K562 (cell line): Measurements from ENCODE around the gene NRARP. TPM values are rescaled to one million over a fixed set of nuclear protein-coding genes. Genes with fewer than 3 reads are reported as not detected.

ENCODE experiments used
- ATAC-seq: fragments of 200-7000 bp; cut with Tn5 transposase; 3 replicates; pipeline ENCODE4 v1.9.1; 2020; ENCODE audit warnings: moderate library complexity
- BruUV-seq: library from RNA; stranded (reverse); fragments of 400-500 nt; replicated peaks from 2 replicates; lab custom pipeline; 2021; lab: Mats Ljungman, UMichigan
- CTCF ChIA-PET: fragments of 300-600 bp; formaldehyde crosslinking; extraction: SDS; loops from one replicate; lab custom pipeline; 2021; ENCODE audit warnings: low intra/inter-chr PET ratio; lab: Yijun Ruan, JAX
- POLR2A ChIA-PET: fragments of 300-600, 350-650 bp; sonication (Branson Sonifier 250); formaldehyde crosslinking; extraction: SDS; loops from one replicate; lab custom pipeline; 2021; ENCODE audit warnings: antibody characterized with exemption, inconsistent platforms; lab: Yijun Ruan, JAX
- DNase-seq, 4 experiments: peaks; one replicate each; pipeline versions ENCODE4 v3.0.0 to v3.0.0-alpha.2; 2011 to 2018; ENCODE audit warnings: low spot score in 3 of 4, mixed read lengths in 3 of 4; ENCODE audit errors: extremely low read depth in 1 of 4
- FAIRE-seq: peaks from 2 replicates; lab custom pipeline; 2011; peaks lifted over from hg19 to GRCh38; lab: Jason Lieb, UNC
- H2AFZ ChIP-seq: 2 replicates; pipeline ENCODE4 v1.6.0; 2011; ENCODE audit warnings: low read depth, low read length, control low read depth, inconsistent platforms
- H3K27ac ChIP-seq: fragments of 200-600 bp; 3 replicates; pipeline ENCODE4 v1.8.0; 2011; ENCODE audit warnings: low read depth, mild to moderate bottlenecking, control low read depth, inconsistent platforms, low read length, moderate library complexity, mixed read lengths; ENCODE audit errors: extremely low read depth
- H3K27me3 ChIP-seq, 2 experiments: fragments of 300-600 bp in 1 of 2; 2 replicates in 1 of 2; 3 replicates in 1 of 2; pipeline versions ENCODE4 v1.6.0 to v1.8.0; 2011; ENCODE audit warnings: inconsistent platforms in 2 of 2, low read length in 2 of 2, mild to moderate bottlenecking in 1 of 2, mixed read lengths in 1 of 2, moderate library complexity in 1 of 2; ENCODE audit not compliant: control insufficient read depth in 2 of 2, insufficient read depth in 2 of 2
- H3K36me3 ChIP-seq: fragments of 300-600 bp; 3 replicates; pipeline ENCODE4 v1.8.0; 2011; ENCODE audit warnings: mild to moderate bottlenecking, low read length, inconsistent platforms; ENCODE audit not compliant: control insufficient read depth, insufficient read depth
- H3K4me1 ChIP-seq, 2 experiments: fragments of 200-600 bp in 1 of 2; replicated peaks in 1 of 2; 2 replicates in 1 of 2; 3 replicates in 1 of 2; pipeline versions ENCODE4 v1.5.1 to v1.8.0; 2011; ENCODE audit warnings: inconsistent platforms in 2 of 2, low read length in 2 of 2, mild to moderate bottlenecking in 1 of 2, mixed read lengths in 1 of 2, moderate library complexity in 1 of 2; ENCODE audit not compliant: control insufficient read depth in 2 of 2, insufficient read depth in 2 of 2
- H3K4me2 ChIP-seq: 2 replicates; pipeline ENCODE4 v1.6.1; 2011; ENCODE audit warnings: low read length, control low read depth, inconsistent platforms, mixed read lengths; ENCODE audit not compliant: insufficient read depth
- H3K4me3 ChIP-seq: fragments of 200-600 bp; sonication (generic), shearing (Covaris generic); 2 replicates; pipeline ENCODE4 v1.5.1; 2016; ENCODE audit warnings: control low read depth, inconsistent platforms
- H3K79me2 ChIP-seq: fragments of 200-600 bp; 3 replicates; pipeline ENCODE4 v1.8.0; 2011; ENCODE audit warnings: low read length, inconsistent platforms; ENCODE audit not compliant: control insufficient read depth, insufficient read depth
- H3K9ac ChIP-seq, 2 experiments: 2 replicates each; pipeline versions ENCODE4 v1.6.0 to v1.6.1; 2011; ENCODE audit warnings: low read depth in 2 of 2, low read length in 2 of 2, control low read depth in 1 of 2, inconsistent platforms in 1 of 2, mild to moderate bottlenecking in 1 of 2, mixed read lengths in 1 of 2; ENCODE audit not compliant: insufficient read depth in 1 of 2
- H3K9me1 ChIP-seq: one replicate; pipeline ENCODE4 v1.6.0; 2011; ENCODE audit warnings: inconsistent platforms, mild to moderate bottlenecking, low read length, moderate library complexity; ENCODE audit not compliant: control insufficient read depth, insufficient read depth
- H3K9me3 ChIP-seq: replicated peaks from 2 replicates; pipeline ENCODE4 v1.5.1; 2011; ENCODE audit warnings: low read depth, low read length, inconsistent platforms; ENCODE audit not compliant: control insufficient read depth, insufficient read depth
- H4K20me1 ChIP-seq: replicated peaks from 2 replicates; pipeline ENCODE4 v1.6.1; 2011; ENCODE audit warnings: low read length, inconsistent platforms, mixed read lengths; ENCODE audit not compliant: control insufficient read depth, insufficient read depth
- BRCA1 ChIP-seq, 2 experiments: fragments of 450-650 bp in 1 of 2; sonication (generic) in 1 of 2; formaldehyde crosslinking in 1 of 2; IDR thresholded peaks; 2 replicates each; pipeline versions ENCODE4 v1.5.0 to v1.6.1; 2017 to 2020; ENCODE audit warnings: mild to moderate bottlenecking in 1 of 2, missing genetic modification reagents in 1 of 2
- CREBBP ChIP-seq: IDR thresholded peaks from one replicate; pipeline ENCODE4 v1.6.1; 2012; ENCODE audit warnings: low read depth, mild to moderate bottlenecking, control low read depth, inconsistent platforms, low read length
- ETV5 ChIP-seq: sonication (generic); formaldehyde crosslinking; IDR thresholded peaks from 2 replicates; pipeline ENCODE4 v1.4.0; 2020; ENCODE audit warnings: low read depth, mild to moderate bottlenecking, missing genetic modification reagents
- FIP1L1 ChIP-seq: fragments of 200-400 bp; formaldehyde crosslinking; IDR thresholded peaks from 2 replicates; pipeline ENCODE4 v1.6.1; 2018; ENCODE audit warnings: mild to moderate bottlenecking, low read depth, low read length; ENCODE audit not compliant: poor library complexity, severe bottlenecking
- TRIM24 ChIP-seq, 2 experiments: fragments of 450-650 bp; IDR thresholded peaks; 2 replicates each; pipeline ENCODE4 v1.6.1; 2016
- ZBTB1 ChIP-seq: sonication (generic); formaldehyde crosslinking; IDR thresholded peaks from 2 replicates; pipeline ENCODE4 v1.8.1; 2023; ENCODE audit warnings: missing genetic modification reagents, low read depth, mild to moderate bottlenecking, borderline replicate concordance
- ZBTB33 ChIP-seq: sonication (generic); formaldehyde crosslinking; IDR thresholded peaks from 2 replicates; pipeline ENCODE4 v1.8.1; 2023; ENCODE audit warnings: mild to moderate bottlenecking, missing genetic modification reagents
- ZFX ChIP-seq: sonication (generic); formaldehyde crosslinking; IDR thresholded peaks from 2 replicates; pipeline ENCODE4 v1.8.0; 2022; ENCODE audit warnings: mild to moderate bottlenecking, missing genetic modification reagents, moderate library complexity
- WGBS: fragments of 100-300 bp; shearing (Covaris generic); methylation state at CpG from one replicate; pipeline ENCODE4 v1.1.6; 2016; ENCODE audit warnings: low coverage, mixed read lengths; ENCODE audit not compliant: insufficient coverage; ENCODE audit errors: missing lambda C conversion rate; 5-methylcytosine and 5-hydroxymethylcytosine counted together
- in situ Hi-C: fragments of 300-500 bp; cut with MboI; formaldehyde crosslinking; loops from 4 replicates; pipeline ENCODE4 v1.15.0; 2018; ENCODE audit warnings: inconsistent platforms, mixed read lengths
- intact Hi-C: fragments of 100-400 bp; cut with micrococcal nuclease; formaldehyde crosslinking; loops from 2 replicates; pipeline ENCODE4 v1.14.2; 2022
- polyA plus RNA-seq, 8 experiments: library from polyadenylated mRNA; depleted of rRNA in 4 of 8; stranded (reverse) in 5 of 8; unstranded in 3 of 8; fragments of >200 nt; fragmentation: Nextera tagmentation in 2 of 8; fragmentation: Illumina TruSeq in 1 of 8; extraction: Ambion mirVana in 2 of 8; extraction: Trizol in 1 of 8; gene quantifications; 2 replicates each; pipeline versions ENCODE4 v1.2.1 to v1.2.3, GENCODE V29; 2011 to 2014; ENCODE audit warnings: inconsistent platforms in 1 of 8, missing spikeins in 1 of 8
- total RNA-seq, 7 experiments: library from RNA; depleted of rRNA in 6 of 7; stranded (reverse); fragments of >200 nt in 6 of 7; fragmentation: Illumina TruSeq in 2 of 7; extraction: Trizol in 2 of 7; gene quantifications; 2 replicates each; pipeline versions ENCODE4 v1.2.1 to v1.2.3, GENCODE V29; 2011 to 2021; ENCODE audit warnings: low replicate concordance in 1 of 7
- TF ChIP-seq, protein P1 (sequence below): fragments of 250-450 bp; sonication (Bioruptor Pico); IDR thresholded peaks from 2 replicates; pipeline ENCODE4 v1.4.0; 2020
- TF ChIP-seq, protein P2 (sequence below): fragments of 250-450 bp; sonication (Bioruptor Pico); IDR thresholded peaks from 2 replicates; pipeline ENCODE4 v1.9.0; 2021; ENCODE audit warnings: mild to moderate bottlenecking, inconsistent platforms

NRARP gene
- total and polyA plus RNA-seq, 9 of the 15 experiments (the other 6 are each of a cell fraction or from before 2014, with no cell fraction given) = 2.0 to 24.5 (median 7.2) TPM; not detected in 2

- Histone ChIP-seq H3K79me2 (peaks cover 8% of the 10 kb centered on the region), H2AFZ (peak overlapping the region; percentile 83), H3K9me1 (no peaks in the 10 kb centered on the region), H3K27ac (peak overlapping the region; percentile 56; the same call in 1 of the 3 replicates), H3K27me3 (no peaks in the 10 kb centered on the region), H3K9me3 (0 out of 2 replicates have a peak, but pooled peaks cover 1% of the 10 kb centered on the region), H3K4me2 (peak overlapping the region; percentile 49; the same call in 1 of the 2 replicates), H3K9ac (peak overlapping the region; percentile 56 to 87; a peak in 2 of 4 replicates), H4K20me1 (no peaks in the 10 kb centered on the region; the same call in none of the 2 replicates), H3K4me1 (peaks cover 16 to 51% of the 10 kb centered on the region in 2 experiments), H3K36me3 (peaks cover 8% of the 10 kb centered on the region; the same call in 1 of the 3 replicates), H3K4me3 (peak overlapping the region; percentile 55)
- FAIRE-seq (no peak), DNase-seq (peak in 1 of 4 experiments; percentile 35), ATAC-seq (no peak)
- in situ Hi-C loops (loop anchor here (5.0 kb wide), 1 partner anchor 233 kb away; no protein-coding TSS in a partner anchor), intact Hi-C loops (no loop called here)
- ChIA-PET POLR2A (no interaction called here), CTCF (interaction anchor here (0.6 to 1.7 kb wide), 3 partner anchors 17 to 508 kb away, joined by 3 to 8 read pairs (median 4); partner anchors contain the start of gene TOR4A)
- 76% methylated on average over 34 of the region's 35 CpGs for WGBS
- no TSS peak for BruUV-seq
- no peak for TF ChIP-seq CREBBP
- 0 out of 4 replicates have a peak, but pooled peaks of 1 of the 2 experiments have one; percentile 19 for TF ChIP-seq TRIM24 (IDR thresholded peaks at IDR 0.05)
- peak; percentile 22 for TF ChIP-seq FIP1L1
- TF ChIP-seq ETV5 (CRISPR knock-in tag) = no peak
- TF ChIP-seq ZBTB1 (CRISPR knock-in tag) = peak; percentile 15; the same call in 1 of the 2 replicates
- no peak for TF ChIP-seq BRCA1 (IDR thresholded peaks at IDR 0.05)
- 0 out of 2 replicates have a peak, but pooled peaks have one; percentile 24 for TF ChIP-seq BRCA1 (CRISPR knock-in tag; IDR thresholded peaks at IDR 0.05)
- TF ChIP-seq, protein P1, sequence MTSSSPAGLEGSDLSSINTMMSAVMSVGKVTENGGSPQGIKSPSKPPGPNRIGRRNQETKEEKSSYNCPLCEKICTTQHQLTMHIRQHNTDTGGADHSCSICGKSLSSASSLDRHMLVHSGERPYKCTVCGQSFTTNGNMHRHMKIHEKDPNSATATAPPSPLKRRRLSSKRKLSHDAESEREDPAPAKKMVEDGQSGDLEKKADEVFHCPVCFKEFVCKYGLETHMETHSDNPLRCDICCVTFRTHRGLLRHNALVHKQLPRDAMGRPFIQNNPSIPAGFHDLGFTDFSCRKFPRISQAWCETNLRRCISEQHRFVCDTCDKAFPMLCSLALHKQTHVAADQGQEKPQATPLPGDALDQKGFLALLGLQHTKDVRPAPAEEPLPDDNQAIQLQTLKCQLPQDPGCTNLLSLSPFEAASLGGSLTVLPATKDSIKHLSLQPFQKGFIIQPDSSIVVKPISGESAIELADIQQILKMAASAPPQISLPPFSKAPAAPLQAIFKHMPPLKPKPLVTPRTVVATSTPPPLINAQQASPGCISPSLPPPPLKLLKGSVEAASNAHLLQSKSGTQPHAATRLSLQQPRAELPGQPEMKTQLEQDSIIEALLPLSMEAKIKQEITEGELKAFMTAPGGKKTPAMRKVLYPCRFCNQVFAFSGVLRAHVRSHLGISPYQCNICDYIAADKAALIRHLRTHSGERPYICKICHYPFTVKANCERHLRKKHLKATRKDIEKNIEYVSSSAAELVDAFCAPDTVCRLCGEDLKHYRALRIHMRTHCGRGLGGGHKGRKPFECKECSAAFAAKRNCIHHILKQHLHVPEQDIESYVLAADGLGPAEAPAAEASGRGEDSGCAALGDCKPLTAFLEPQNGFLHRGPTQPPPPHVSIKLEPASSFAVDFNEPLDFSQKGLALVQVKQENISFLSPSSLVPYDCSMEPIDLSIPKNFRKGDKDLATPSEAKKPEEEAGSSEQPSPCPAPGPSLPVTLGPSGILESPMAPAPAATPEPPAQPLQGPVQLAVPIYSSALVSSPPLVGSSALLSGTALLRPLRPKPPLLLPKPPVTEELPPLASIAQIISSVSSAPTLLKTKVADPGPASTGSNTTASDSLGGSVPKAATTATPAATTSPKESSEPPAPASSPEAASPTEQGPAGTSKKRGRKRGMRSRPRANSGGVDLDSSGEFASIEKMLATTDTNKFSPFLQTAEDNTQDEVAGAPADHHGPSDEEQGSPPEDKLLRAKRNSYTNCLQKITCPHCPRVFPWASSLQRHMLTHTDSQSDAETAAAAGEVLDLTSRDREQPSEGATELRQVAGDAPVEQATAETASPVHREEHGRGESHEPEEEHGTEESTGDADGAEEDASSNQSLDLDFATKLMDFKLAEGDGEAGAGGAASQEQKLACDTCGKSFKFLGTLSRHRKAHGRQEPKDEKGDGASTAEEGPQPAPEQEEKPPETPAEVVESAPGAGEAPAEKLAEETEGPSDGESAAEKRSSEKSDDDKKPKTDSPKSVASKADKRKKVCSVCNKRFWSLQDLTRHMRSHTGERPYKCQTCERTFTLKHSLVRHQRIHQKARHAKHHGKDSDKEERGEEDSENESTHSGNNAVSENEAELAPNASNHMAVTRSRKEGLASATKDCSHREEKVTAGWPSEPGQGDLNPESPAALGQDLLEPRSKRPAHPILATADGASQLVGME = no peak
- peak; percentile 99 for TF ChIP-seq ZBTB33 (CRISPR knock-in tag)
- TF ChIP-seq, protein P2, sequence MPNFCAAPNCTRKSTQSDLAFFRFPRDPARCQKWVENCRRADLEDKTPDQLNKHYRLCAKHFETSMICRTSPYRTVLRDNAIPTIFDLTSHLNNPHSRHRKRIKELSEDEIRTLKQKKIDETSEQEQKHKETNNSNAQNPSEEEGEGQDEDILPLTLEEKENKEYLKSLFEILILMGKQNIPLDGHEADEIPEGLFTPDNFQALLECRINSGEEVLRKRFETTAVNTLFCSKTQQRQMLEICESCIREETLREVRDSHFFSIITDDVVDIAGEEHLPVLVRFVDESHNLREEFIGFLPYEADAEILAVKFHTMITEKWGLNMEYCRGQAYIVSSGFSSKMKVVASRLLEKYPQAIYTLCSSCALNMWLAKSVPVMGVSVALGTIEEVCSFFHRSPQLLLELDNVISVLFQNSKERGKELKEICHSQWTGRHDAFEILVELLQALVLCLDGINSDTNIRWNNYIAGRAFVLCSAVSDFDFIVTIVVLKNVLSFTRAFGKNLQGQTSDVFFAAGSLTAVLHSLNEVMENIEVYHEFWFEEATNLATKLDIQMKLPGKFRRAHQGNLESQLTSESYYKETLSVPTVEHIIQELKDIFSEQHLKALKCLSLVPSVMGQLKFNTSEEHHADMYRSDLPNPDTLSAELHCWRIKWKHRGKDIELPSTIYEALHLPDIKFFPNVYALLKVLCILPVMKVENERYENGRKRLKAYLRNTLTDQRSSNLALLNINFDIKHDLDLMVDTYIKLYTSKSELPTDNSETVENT (CRISPR knock-in tag) = peak; percentile 42; the same call in 1 of the 2 replicates
- TF ChIP-seq ZFX (CRISPR knock-in tag) = peak; percentile 43; the same call in 1 of the 2 replicates
These were observed 7.3 kb downstream of the NRARP start for GRCh38 chr9:137294681-137295237.
